Measurements from ENCODE around the gene HSD17B1.

Gene HSD17B1

DNA sequence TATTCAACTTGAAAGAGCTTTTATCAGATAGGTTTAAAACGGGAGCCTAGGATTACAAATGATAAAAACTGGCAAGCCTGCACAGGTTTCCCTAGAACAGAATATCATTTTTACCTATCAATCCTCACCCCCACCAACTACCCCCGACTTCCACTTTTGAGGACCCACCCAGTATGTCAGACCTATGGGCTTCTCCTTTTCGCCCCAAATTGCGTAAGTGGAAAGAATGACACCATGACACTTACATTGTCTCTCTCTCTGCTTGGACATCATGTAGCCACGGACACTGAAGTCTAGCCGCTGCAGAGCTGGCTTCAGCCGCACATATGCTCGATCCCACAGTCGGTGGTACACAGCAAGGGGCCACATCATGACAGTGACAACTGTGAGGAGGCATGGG, 32.2 kb downstream of the HSD17B1 start:
- TF ChIP-seq, protein P1, sequence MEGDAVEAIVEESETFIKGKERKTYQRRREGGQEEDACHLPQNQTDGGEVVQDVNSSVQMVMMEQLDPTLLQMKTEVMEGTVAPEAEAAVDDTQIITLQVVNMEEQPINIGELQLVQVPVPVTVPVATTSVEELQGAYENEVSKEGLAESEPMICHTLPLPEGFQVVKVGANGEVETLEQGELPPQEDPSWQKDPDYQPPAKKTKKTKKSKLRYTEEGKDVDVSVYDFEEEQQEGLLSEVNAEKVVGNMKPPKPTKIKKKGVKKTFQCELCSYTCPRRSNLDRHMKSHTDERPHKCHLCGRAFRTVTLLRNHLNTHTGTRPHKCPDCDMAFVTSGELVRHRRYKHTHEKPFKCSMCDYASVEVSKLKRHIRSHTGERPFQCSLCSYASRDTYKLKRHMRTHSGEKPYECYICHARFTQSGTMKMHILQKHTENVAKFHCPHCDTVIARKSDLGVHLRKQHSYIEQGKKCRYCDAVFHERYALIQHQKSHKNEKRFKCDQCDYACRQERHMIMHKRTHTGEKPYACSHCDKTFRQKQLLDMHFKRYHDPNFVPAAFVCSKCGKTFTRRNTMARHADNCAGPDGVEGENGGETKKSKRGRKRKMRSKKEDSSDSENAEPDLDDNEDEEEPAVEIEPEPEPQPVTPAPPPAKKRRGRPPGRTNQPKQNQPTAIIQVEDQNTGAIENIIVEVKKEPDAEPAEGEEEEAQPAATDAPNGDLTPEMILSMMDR (IDR thresholded peaks at IDR 0.05; ENCODE audit: borderline replicate concordance, control extremely low read depth, extremely low read depth, insufficient read depth, missing control alignments): no peak
- no peak for DNase-seq (ENCODE audit: low spot score)
- in situ Hi-C loops (cut with MboI; ENCODE audit: low sequenced_read_pairs, unreplicated experiment): no loop called here

DNA sequence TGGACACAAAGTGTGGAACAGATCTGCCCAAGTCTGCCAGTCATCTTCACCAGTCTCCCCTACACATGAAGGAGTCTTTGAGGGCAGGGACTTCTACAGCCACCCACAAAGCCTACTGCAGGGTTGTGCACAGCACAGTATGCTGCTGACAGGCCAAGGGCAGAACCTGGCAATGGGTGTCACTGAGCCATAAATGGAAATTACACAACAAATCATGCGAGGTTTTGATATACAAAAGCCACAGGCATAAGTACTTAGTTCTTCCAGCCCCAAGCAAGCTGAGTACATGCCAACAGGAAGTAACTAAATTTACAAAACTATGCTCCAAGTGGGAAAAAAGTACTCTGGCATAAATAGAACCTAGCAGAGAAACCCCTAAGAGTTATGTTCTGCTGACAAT, 32.6 kb downstream of the HSD17B1 start:
- no peak for DNase-seq (ENCODE audit: low spot score)
- TF ChIP-seq, protein P1 (IDR thresholded peaks at IDR 0.05; ENCODE audit: borderline replicate concordance, control extremely low read depth, extremely low read depth, insufficient read depth, missing control alignments): no peak
- in situ Hi-C loops (cut with MboI; ENCODE audit: low sequenced_read_pairs, unreplicated experiment): no loop called here

DNA sequence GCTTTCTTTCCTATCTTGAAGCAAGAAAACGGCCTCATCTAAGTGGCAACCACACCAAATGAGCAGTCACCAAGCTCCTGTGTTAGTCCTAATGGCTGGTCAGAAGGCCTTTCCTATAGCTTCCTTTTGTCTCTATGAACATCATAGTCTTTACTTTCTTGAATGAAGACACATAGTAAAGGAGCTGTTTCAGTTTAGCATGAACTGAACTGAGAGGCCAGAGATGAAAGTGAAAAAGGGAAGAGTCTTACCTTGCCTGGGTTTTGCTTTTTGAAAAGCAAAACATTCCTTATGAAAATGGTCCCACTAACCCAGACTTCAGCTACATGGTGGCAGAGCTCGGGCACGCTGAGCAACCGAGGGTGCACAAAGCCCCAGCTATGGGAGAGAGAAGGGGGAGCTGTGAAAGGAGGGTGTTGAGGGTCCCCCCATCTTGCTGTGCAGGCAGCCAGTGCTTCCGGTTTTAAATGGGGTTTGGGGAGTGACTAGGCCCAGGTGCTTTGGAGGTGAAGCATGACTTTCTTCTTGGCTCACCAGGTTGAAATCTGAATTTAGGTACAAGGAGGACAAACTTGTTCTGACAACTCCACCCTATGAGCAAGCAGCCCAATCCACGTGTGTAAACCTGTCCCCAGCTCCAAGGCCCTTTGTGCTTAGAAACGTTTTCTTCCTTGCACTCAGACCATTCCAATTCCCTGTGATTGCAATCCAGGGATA, 33.9 kb downstream of the HSD17B1 start:
- in situ Hi-C loops (cut with MboI; ENCODE audit: low sequenced_read_pairs, unreplicated experiment): no loop called here
- DNase-seq (ENCODE audit: low spot score): peak; percentile 61
- TF ChIP-seq, protein P1 (IDR thresholded peaks at IDR 0.05; ENCODE audit: borderline replicate concordance, control extremely low read depth, extremely low read depth, insufficient read depth, missing control alignments): no peak

DNA sequence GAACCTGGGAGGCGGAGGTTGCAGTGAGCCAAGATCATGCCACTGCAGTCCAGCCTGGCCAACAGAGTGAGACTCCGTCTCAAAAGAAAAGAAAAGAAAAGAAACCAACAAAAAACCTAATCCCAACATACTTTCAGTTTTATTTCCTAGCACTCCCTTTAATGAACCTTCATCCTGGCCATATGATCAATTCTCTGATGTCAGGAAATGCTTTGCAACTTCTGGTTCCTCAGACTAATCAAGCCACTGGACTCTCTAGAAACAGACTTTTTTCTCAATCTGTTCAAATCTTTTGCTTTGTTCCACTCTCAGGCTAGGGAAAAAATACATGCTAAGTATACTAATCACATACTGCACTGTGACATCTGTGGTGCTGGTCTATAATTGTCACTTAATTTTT, 38.2 kb downstream of the HSD17B1 start:
- TF ChIP-seq, protein P1 (IDR thresholded peaks at IDR 0.05; ENCODE audit: borderline replicate concordance, control extremely low read depth, extremely low read depth, insufficient read depth, missing control alignments): no peak
- DNase-seq (ENCODE audit: low spot score): no peak
- in situ Hi-C loops (cut with MboI; ENCODE audit: low sequenced_read_pairs, unreplicated experiment): no loop called here

DNA sequence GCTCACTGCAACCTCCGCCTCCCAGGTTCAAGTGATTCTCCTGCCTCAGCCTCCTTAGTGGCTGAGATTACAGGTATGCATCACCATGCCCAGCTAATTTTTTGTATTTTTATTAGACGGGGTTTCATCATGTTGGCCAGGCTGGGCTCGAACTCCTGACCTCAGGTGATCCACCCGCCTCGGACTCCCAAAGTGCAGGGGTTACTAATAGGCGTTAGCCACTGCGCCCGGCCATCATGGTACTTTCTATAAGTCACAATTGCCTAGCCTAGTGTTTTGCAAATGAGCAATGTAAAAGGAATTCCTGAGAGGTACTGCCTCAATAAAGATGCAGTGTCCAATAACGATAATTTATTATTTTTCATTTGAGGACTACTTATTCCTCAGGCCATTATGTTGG, 38.7 kb downstream of the HSD17B1 start:
- in situ Hi-C loops (cut with MboI; ENCODE audit: low sequenced_read_pairs, unreplicated experiment): no loop called here
- DNase-seq (ENCODE audit: low spot score): no peak
- TF ChIP-seq, protein P1 (IDR thresholded peaks at IDR 0.05; ENCODE audit: borderline replicate concordance, control extremely low read depth, extremely low read depth, insufficient read depth, missing control alignments): no peak

DNA sequence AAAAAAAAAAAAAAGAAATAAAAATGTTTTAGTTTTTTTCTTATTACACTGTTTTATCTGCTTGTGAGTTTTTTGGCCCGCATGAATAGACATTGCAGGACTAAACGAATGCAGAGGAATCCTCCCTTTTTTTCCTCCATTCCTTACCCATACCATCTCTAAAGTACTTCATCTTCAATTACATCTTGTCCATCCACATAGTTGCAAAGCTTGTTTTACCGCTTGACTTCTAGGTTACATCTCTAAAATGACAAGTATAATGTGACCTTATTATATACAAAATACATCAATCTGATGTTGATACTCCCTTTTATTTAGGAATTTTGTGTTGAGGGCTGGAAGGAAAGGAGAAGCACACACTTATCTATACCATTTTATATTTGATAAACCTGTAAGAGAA, 43.7 kb downstream of the HSD17B1 start:
- in situ Hi-C loops (cut with MboI; ENCODE audit: low sequenced_read_pairs, unreplicated experiment): no loop called here
- TF ChIP-seq, protein P1 (IDR thresholded peaks at IDR 0.05; ENCODE audit: borderline replicate concordance, control extremely low read depth, extremely low read depth, insufficient read depth, missing control alignments): no peak
- no peak for DNase-seq (ENCODE audit: low spot score)
